PFSK-1 (cell line): ENCODE data around the gene DPH1.

ENCODE experiments used
- FOXP2 ChIP-seq: optimal IDR thresholded peaks from 2 replicates; pipeline ENCODE3; 2011; ENCODE audit warnings: borderline replicate concordance, control low read depth, inconsistent platforms; ENCODE audit not compliant: insufficient read depth; ENCODE audit errors: extremely low read length, extremely low read depth
- POLR2AphosphoS5 ChIP-seq: IDR thresholded peaks from 2 replicates; pipeline ENCODE4 v1.6.1; 2012; ENCODE audit warnings: low read depth, mild to moderate bottlenecking, control low read depth, low read length, moderate library complexity
- SIN3A ChIP-seq: IDR thresholded peaks from 2 replicates; pipeline ENCODE4 v1.6.1; 2012; ENCODE audit warnings: mild to moderate bottlenecking, low read length, moderate library complexity, borderline replicate concordance; ENCODE audit not compliant: insufficient read depth
- TAF1 ChIP-seq: IDR thresholded peaks from 2 replicates; pipeline ENCODE4 v1.6.1; 2012; ENCODE audit warnings: low read length, control low read depth, borderline replicate concordance; ENCODE audit not compliant: insufficient read depth
- TF ChIP-seq, protein P1 (sequence below), 2 experiments: IDR thresholded peaks; 2 replicates each; pipeline versions ENCODE4 v1.6.1 to v1.8.0; 2011 to 2012; ENCODE audit warnings: low read depth in 2 of 2, low read length in 2 of 2, control low read depth in 1 of 2, inconsistent platforms in 1 of 2, mild to moderate bottlenecking in 1 of 2, moderate library complexity in 1 of 2; ENCODE audit not compliant: insufficient read depth in 1 of 2

DNA sequence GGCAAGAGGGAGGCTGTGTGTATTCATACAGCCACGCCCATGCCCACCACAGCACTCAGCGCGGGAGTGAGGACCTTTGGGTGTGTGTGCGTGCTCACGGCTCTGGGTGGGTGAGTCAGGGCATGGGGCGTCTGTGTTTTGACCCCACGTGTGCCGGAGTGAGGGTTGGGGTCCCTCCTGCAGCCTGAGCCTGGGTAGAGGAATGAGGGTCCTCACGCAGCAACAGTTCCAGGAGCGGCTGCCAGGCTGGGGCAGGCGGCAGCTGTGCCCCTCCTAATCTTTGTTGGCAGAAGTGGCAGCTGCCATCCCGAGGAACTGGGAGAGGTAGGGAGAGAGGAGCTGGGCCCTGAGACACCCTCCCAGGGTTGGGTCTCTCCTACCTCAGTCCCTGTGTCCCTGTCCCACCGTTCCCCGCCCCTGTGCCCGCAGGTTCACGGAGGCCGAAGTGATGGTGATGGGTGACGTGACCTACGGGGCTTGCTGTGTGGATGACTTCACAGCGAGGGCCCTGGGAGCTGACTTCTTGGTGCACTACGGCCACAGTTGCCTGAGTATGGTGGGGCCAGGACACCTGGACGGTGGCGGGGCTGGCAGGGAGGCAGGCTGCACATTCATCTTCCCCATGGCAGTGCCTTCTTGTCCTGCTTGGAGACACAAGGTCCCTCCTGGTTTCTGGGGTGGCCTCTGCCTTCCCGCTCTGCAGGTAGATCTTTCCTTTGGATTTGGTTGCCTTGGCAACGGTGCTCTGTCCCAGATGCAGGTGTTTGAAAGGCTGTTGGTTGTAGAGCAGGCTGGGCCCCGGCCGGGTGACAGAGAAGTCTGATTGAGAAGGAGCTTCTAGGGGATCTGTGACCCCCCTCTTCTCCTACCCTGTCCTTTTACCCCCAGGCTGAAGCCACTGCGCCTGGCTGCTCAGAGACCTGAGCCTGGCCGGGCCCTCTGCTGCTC, 5.9 kb downstream of the DPH1 start:
- TF ChIP-seq TAF1: no peak
- TF ChIP-seq, protein P1, sequence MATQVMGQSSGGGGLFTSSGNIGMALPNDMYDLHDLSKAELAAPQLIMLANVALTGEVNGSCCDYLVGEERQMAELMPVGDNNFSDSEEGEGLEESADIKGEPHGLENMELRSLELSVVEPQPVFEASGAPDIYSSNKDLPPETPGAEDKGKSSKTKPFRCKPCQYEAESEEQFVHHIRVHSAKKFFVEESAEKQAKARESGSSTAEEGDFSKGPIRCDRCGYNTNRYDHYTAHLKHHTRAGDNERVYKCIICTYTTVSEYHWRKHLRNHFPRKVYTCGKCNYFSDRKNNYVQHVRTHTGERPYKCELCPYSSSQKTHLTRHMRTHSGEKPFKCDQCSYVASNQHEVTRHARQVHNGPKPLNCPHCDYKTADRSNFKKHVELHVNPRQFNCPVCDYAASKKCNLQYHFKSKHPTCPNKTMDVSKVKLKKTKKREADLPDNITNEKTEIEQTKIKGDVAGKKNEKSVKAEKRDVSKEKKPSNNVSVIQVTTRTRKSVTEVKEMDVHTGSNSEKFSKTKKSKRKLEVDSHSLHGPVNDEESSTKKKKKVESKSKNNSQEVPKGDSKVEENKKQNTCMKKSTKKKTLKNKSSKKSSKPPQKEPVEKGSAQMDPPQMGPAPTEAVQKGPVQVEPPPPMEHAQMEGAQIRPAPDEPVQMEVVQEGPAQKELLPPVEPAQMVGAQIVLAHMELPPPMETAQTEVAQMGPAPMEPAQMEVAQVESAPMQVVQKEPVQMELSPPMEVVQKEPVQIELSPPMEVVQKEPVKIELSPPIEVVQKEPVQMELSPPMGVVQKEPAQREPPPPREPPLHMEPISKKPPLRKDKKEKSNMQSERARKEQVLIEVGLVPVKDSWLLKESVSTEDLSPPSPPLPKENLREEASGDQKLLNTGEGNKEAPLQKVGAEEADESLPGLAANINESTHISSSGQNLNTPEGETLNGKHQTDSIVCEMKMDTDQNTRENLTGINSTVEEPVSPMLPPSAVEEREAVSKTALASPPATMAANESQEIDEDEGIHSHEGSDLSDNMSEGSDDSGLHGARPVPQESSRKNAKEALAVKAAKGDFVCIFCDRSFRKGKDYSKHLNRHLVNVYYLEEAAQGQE (IDR thresholded peaks at IDR 0.05; ENCODE audit: insufficient read depth in 1 of 2, low read depth in 2 of 2, low read length in 2 of 2): no peak
- no peak for TF ChIP-seq POLR2AphosphoS5
- TF ChIP-seq SIN3A: no peak
- no peak for TF ChIP-seq FOXP2
